Measurements from ENCODE around the gene MTA2.

DNA sequence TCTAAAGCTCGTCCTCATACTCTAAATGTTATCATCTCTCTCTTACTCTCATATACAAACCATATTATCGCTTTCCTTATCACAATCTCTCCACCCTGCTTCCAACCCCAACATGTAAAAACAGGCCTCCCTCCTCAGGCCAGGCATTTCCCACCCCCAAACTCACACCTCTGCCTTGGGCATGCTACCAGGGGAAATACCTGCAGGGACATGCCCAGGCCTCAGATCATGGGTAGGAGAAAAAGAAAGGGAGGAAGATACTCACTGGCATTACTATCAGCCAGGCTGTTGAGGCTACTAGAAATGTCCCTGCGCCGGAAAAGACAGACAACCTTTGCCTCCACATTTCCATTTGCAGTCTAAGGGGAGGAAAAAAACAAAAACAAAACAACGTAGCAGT, 1.8 kb downstream of the MTA2 start:
- TF ChIP-seq, protein P1, sequence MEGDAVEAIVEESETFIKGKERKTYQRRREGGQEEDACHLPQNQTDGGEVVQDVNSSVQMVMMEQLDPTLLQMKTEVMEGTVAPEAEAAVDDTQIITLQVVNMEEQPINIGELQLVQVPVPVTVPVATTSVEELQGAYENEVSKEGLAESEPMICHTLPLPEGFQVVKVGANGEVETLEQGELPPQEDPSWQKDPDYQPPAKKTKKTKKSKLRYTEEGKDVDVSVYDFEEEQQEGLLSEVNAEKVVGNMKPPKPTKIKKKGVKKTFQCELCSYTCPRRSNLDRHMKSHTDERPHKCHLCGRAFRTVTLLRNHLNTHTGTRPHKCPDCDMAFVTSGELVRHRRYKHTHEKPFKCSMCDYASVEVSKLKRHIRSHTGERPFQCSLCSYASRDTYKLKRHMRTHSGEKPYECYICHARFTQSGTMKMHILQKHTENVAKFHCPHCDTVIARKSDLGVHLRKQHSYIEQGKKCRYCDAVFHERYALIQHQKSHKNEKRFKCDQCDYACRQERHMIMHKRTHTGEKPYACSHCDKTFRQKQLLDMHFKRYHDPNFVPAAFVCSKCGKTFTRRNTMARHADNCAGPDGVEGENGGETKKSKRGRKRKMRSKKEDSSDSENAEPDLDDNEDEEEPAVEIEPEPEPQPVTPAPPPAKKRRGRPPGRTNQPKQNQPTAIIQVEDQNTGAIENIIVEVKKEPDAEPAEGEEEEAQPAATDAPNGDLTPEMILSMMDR (conservative IDR thresholded peaks at IDR 0.05; ENCODE audit: low read depth, low read length) = no peak
- no peak for TF ChIP-seq EZH2 (IDR thresholded peaks at IDR 0.05; ENCODE audit: borderline replicate concordance, low read depth, low read length, poor library complexity, severe bottlenecking)

Measured in A673 (cell line).